ENCODE results near the gene AKAP1.

GRCh38 chr17:57088298-57088697, 3.3 kb downstream of the AKAP1 start:
- no peak for TF ChIP-seq ZFX (IDR thresholded peaks at IDR 0.05)
- no peak for TF ChIP-seq CTCF (conservative IDR thresholded peaks at IDR 0.05)
